GM23338 (cell line): ENCODE results near the gene PQBP1. TPM values are rescaled to one million over a fixed set of nuclear protein-coding genes. Genes with fewer than 3 reads are reported as not detected.

ENCODE experiments used
- ATAC-seq: fragments of 200-7000 bp; cut with Tn5 transposase; 3 replicates; pipeline ENCODE4 v1.9.1; 2020
- DNase-seq: peaks from one replicate; pipeline ENCODE4 v3.0.0-alpha.2; 2015; ENCODE audit warnings: low spot score
- H2AFZ ChIP-seq: fragments of 200-600 bp; sonication (generic); 2 replicates; pipeline ENCODE4 v1.8.0; 2016; ENCODE audit warnings: antibody characterized with exemption, mild to moderate bottlenecking, moderate library complexity
- H3F3A ChIP-seq: fragments of 200-600 bp; sonication (generic); replicated peaks from 2 replicates; pipeline ENCODE4 v1.8.0; 2017; ENCODE audit warnings: antibody characterized with exemption, mixed run types, low read depth
- H3K27ac ChIP-seq: fragments of 200-600 bp; sonication (generic); 2 replicates; pipeline ENCODE4 v1.6.1; 2016; ENCODE audit warnings: low read depth
- H3K27me3 ChIP-seq: fragments of 200-600 bp; sonication (generic); 2 replicates; pipeline ENCODE4 v1.8.0; 2016; ENCODE audit warnings: mild to moderate bottlenecking, mixed run types, moderate library complexity; ENCODE audit not compliant: insufficient read depth
- H3K36me3 ChIP-seq: fragments of 200-600 bp; sonication (generic); 2 replicates; pipeline ENCODE4 v1.8.0; 2016; ENCODE audit warnings: mild to moderate bottlenecking; ENCODE audit not compliant: insufficient read depth
- H3K4me1 ChIP-seq: fragments of 200-600 bp; sonication (generic); 2 replicates; pipeline ENCODE4 v1.8.0; 2016; ENCODE audit warnings: mild to moderate bottlenecking, moderate library complexity; ENCODE audit not compliant: insufficient read depth
- H3K4me2 ChIP-seq: fragments of 200-600 bp; sonication (generic); 2 replicates; pipeline ENCODE4 v1.7.1; 2017; ENCODE audit warnings: mixed run types
- H3K4me3 ChIP-seq: fragments of 200-600 bp; sonication (generic); 2 replicates; pipeline ENCODE4 v1.6.1; 2016; ENCODE audit warnings: mixed run types
- H3K79me2 ChIP-seq: fragments of 200-600 bp; sonication (generic); replicated peaks from 2 replicates; pipeline ENCODE4 v1.8.0; 2017; ENCODE audit warnings: mild to moderate bottlenecking; ENCODE audit not compliant: insufficient read depth
- H3K9me2 ChIP-seq: fragments of 200-600 bp; sonication (generic); 2 replicates; pipeline ENCODE4 v1.8.0; 2017; ENCODE audit not compliant: insufficient read depth
- H4K20me1 ChIP-seq: fragments of 200-600 bp; sonication (generic); replicated peaks from 2 replicates; pipeline ENCODE4 v1.8.0; 2017; ENCODE audit warnings: mild to moderate bottlenecking; ENCODE audit not compliant: insufficient read depth
- H3K27ac Mint-ChIP-seq: 2 replicates; pipeline ENCODE4 v1.8.0; 2020; ENCODE audit warnings: inconsistent platforms, mild to moderate bottlenecking, moderate library complexity, mixed read lengths
- H3K27me3 Mint-ChIP-seq: 3 replicates; pipeline ENCODE4 v1.8.0; 2022; ENCODE audit warnings: low read depth, mild to moderate bottlenecking, moderate library complexity, mixed read lengths, inconsistent platforms; ENCODE audit not compliant: insufficient read depth, poor library complexity
- H3K36me3 Mint-ChIP-seq: 3 replicates; pipeline ENCODE4 v1.8.0; 2021; ENCODE audit warnings: low read depth, mild to moderate bottlenecking, inconsistent platforms, moderate library complexity, mixed read lengths
- H3K4me1 Mint-ChIP-seq: 3 replicates; pipeline ENCODE4 v1.8.0; 2020; ENCODE audit warnings: mild to moderate bottlenecking, inconsistent platforms, mixed read lengths
- H3K4me3 Mint-ChIP-seq: 3 replicates; pipeline ENCODE4 v1.8.0; 2021; ENCODE audit warnings: moderate library complexity, mild to moderate bottlenecking, inconsistent platforms, mixed read lengths
- H3K9me3 Mint-ChIP-seq: 3 replicates; pipeline ENCODE4 v1.8.0; 2020; ENCODE audit warnings: moderate library complexity, mild to moderate bottlenecking, inconsistent platforms, mixed read lengths
- CREB1 ChIP-seq: fragments of 250-450 bp; sonication (Bioruptor Pico); IDR thresholded peaks from 2 replicates; pipeline ENCODE4 v1.5.0; 2020; ENCODE audit warnings: low read depth, mild to moderate bottlenecking, moderate library complexity
- ETS1 ChIP-seq: IDR thresholded peaks from 2 replicates; pipeline ENCODE4 v1.6.1; 2016; ENCODE audit warnings: antibody characterized with exemption
- EZH2 ChIP-seq: fragments of 200-600 bp; sonication (generic); IDR thresholded peaks from one replicate; pipeline ENCODE4 v1.8.0; 2017; ENCODE audit warnings: antibody characterized with exemption, mild to moderate bottlenecking, low read depth; ENCODE audit not compliant: unreplicated experiment
- EZH2phosphoT487 ChIP-seq: fragments of 200-600 bp; sonication (generic); IDR thresholded peaks from one replicate; pipeline ENCODE4 v1.8.1; 2018; ENCODE audit warnings: antibody characterized with exemption; ENCODE audit not compliant: unreplicated experiment
- NANOG ChIP-seq: IDR thresholded peaks from 2 replicates; pipeline ENCODE4 v1.6.1; 2016; ENCODE audit warnings: antibody characterized with exemption, borderline replicate concordance
- POLR2AphosphoS5 ChIP-seq: IDR thresholded peaks from 2 replicates; pipeline ENCODE4 v1.6.1; 2016; ENCODE audit warnings: antibody characterized with exemption, low read depth
- REST ChIP-seq: IDR thresholded peaks from one replicate; pipeline ENCODE4 v1.6.1; 2018; ENCODE audit warnings: antibody characterized with exemption; ENCODE audit not compliant: unreplicated experiment
- ZNF114 ChIP-seq: fragments of 250-450 bp; sonication (Bioruptor Pico); IDR thresholded peaks from 2 replicates; pipeline ENCODE4 v1.5.0; 2020; ENCODE audit warnings: mild to moderate bottlenecking, moderate library complexity
- ZNF331 ChIP-seq: fragments of 250-450 bp; sonication (Bioruptor Pico); IDR thresholded peaks from 2 replicates; pipeline ENCODE4 v1.5.0; 2020; ENCODE audit warnings: low read depth, mild to moderate bottlenecking, moderate library complexity
- ZNF462 ChIP-seq: fragments of 250-450 bp; sonication (Bioruptor Pico); IDR thresholded peaks from 2 replicates; pipeline ENCODE4 v1.5.0; 2020; ENCODE audit warnings: mild to moderate bottlenecking, moderate library complexity
- polyA plus RNA-seq: library from polyadenylated mRNA; unstranded; fragments of >200 nt; fragmentation: Nextera tagmentation; extraction: Ambion mirVana; gene quantifications from 2 replicates; pipeline ENCODE4 v1.2.1, GENCODE V29; 2016
- total RNA-seq: library from RNA; depleted of rRNA; stranded (reverse); fragments of >200 nt; shearing (Covaris generic); gene quantifications from 2 replicates; pipeline ENCODE4 v1.2.3, GENCODE V29; 2014

Gene PQBP1
- total and polyA plus RNA-seq, 2 experiments from 2014 or later: 63.4 to 130 TPM

DNA sequence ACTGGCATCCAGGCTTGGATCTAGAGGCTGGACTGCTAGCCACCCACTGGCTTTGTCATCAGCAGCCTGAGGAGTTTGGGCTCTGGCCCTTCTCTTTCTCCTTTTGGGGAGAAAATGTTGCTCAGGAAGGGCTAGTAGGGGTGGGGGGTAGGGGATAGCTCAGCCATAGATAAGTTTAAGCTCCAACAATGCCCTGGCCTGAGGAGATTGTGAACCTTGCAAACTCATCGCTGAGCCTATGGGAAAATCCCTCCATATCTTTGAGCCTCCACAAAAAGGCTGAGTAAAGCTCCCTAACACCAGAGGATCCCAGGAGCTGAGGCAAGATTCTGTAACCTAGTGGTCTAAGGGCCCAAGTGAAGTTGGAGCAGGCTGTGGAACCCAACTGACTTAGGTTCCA lies 50.9 kb downstream of the PQBP1 start:
- Mint-ChIP-seq H3K27ac (no peak overlapping the region), H3K9me3 (no peaks in the 10 kb centered on the region), H3K4me1 (peaks cover 4% of the 10 kb centered on the region; the same call in 2 of the 3 replicates), H3K36me3 (peaks cover 6% of the 10 kb centered on the region; the same call in 2 of the 3 replicates), H3K27me3 (peaks cover 6% of the 10 kb centered on the region), H3K4me3 (no peak overlapping the region)
- no peak for TF ChIP-seq EZH2
- TF ChIP-seq CREB1: no peak
- no peak for TF ChIP-seq REST
- TF ChIP-seq EZH2phosphoT487: no peak
- no peak for TF ChIP-seq NANOG
- TF ChIP-seq ZNF331: no peak
- TF ChIP-seq ETS1: no peak
- no peak for TF ChIP-seq ZNF114 (CRISPR knock-in tag)
- TF ChIP-seq ZNF462: no peak
- TF ChIP-seq POLR2AphosphoS5: no peak
- no peak overlapping the region for H3K27ac ChIP-seq
- H2AFZ ChIP-seq: no peak overlapping the region
- H3F3A ChIP-seq: no peaks in the 10 kb centered on the region
- H3K4me2 ChIP-seq: no peak overlapping the region
- no peaks in the 10 kb centered on the region for H3K36me3 ChIP-seq
- ATAC-seq (no peak), DNase-seq (no peak)
- no peaks in the 10 kb centered on the region for H3K27me3 ChIP-seq
- peaks cover 48% of the 10 kb centered on the region for H3K79me2 ChIP-seq
- no peaks in the 10 kb centered on the region for H3K4me1 ChIP-seq
- H4K20me1 ChIP-seq: no peaks in the 10 kb centered on the region; the same call in 1 of the 2 replicates
- no peaks in the 10 kb centered on the region for H3K9me2 ChIP-seq
- no peak overlapping the region for H3K4me3 ChIP-seq
